ENCODE data around the gene CYSTM1.

Gene CYSTM1

DNA sequence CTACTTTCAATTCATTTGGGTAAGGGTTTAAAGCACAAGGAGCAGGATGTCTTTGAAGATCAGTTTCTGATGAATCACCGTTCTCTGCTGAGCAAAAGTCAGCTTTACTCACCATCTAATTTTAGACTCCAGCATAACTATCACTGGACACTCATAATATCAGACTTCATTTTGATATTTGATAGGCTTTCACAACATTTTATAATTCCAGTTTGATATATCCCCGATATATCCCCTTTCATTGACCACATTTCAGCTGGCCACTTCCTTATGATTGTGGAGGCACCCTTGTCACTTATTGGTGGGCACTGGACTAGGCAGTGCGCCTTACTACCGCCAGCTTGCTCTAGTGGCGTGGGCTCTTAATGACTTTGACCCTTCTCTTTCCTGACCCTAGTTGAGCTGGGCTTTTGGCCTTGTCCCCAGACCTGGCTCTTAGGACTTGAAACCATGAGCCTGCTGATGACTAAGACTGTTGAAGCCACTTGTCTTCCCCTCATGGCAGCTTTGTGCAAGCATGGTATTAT is 46.8 kb downstream of the CYSTM1 start:
- DNase-seq = peak; percentile 62
- in situ Hi-C loops (cut with HindIII; ENCODE audit: low pct_ligation_motif_present, low pct_unique_long_range_greater_than_20kb, low sequenced_read_pairs) = no loop called here

DNA sequence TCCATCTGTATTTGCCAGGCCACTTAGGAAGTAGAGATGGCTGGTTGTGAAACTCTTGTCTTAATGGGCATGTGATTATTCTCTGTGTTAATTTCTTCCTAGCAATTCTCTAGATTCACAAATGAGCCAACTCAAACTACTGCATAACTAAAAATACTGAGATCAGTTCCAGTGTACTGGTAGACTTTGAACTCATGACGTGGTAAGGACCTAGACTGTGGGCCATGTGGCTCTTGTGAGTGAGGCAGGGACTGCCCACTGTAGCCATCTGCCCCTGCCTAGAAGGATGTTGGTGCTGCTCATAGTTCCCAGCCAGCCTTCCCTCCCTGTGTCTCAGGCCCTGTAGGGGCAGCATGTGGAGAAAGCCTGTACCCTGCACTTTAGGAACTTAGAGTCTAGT is 47.4 kb downstream of the CYSTM1 start:
- DNase-seq = no peak
- in situ Hi-C loops (cut with HindIII; ENCODE audit: low pct_ligation_motif_present, low pct_unique_long_range_greater_than_20kb, low sequenced_read_pairs) = no loop called here

DNA sequence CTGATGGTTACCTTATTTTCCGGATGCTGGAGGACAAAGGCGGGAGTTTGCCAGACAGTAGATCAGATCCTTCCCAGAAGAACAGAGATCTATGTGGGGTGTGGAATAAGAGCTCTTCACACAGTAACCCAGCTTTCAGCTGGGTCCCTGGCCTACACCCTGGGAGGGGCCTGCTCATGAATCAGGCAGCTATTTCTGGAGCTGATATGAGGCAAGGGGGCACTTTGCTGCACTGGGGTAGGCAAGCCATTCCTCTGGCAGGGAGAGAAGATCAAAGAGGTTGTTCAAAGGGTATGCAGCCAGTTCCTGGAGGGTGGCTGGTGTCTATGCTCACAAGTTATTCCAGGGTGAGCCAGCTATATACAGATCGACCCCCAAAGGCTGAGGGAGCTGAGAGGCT is 48.6 kb downstream of the CYSTM1 start:
- in situ Hi-C loops (cut with HindIII; ENCODE audit: low pct_ligation_motif_present, low pct_unique_long_range_greater_than_20kb, low sequenced_read_pairs) = no loop called here
- DNase-seq = no peak

DNA sequence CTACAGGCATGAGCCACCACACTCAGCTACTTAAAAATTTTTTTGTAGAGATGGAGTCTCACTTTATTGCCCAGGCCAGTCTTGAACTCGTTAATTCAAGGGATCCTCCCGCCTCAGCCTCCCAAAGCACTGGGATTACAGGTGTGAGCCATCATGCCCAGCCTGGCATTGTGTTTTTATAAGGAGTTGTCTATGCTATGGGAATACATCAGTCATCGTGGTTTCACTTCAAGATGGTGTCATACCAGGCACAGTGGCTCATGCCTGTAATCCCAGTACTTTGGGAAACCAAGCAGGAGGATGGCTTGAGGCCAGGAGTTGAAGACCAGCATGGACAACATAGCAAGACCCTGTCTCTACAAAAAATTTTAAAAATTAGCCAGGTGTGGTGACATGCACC is 49.7 kb downstream of the CYSTM1 start:
- no peak for DNase-seq
- in situ Hi-C loops (cut with HindIII; ENCODE audit: low pct_ligation_motif_present, low pct_unique_long_range_greater_than_20kb, low sequenced_read_pairs) = no loop called here

DNA sequence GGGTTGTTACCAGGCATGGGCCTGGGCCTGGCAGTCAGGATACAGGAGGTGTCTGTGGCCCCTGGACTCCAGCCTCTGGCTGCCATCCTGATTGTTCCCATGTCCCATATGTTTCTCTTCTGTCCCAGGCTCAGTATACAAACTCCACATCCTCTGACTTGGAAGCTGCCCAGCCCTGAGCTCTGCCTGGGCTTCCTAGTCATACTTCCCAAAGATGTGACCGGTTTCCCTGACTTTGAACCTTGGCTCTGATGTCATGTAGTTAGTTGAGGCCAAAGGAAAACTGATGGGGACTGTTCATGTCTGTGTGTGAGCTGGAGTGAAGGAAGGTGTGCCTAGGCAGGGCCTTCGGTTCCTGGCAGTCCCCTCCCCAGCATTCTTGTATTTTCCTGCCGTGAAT is 50.4 kb downstream of the CYSTM1 start:
- in situ Hi-C loops (cut with HindIII; ENCODE audit: low pct_ligation_motif_present, low pct_unique_long_range_greater_than_20kb, low sequenced_read_pairs) = no loop called here
- DNase-seq = no peak

DNA sequence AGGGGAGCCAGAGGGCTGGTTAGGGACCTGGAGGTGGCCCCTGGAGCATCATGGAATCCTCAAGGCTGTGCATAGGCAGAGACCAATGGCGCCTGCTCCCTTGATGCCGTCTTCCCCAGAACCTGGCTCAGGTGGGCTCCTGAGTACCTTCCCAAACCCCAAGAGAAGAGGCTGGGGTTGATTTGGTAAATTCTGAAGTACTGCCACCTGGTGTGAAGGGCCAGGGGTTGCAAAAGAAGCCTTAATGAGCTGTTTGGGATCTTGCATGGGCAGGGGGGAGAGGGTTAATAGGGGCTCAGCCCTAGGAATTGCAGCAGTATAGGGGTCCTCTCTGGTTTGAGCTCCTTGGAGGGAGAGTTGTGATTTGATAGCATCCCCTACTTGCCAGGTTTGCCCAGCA is 52.1 kb downstream of the CYSTM1 start:
- in situ Hi-C loops (cut with HindIII; ENCODE audit: low pct_ligation_motif_present, low pct_unique_long_range_greater_than_20kb, low sequenced_read_pairs) = no loop called here

DNA sequence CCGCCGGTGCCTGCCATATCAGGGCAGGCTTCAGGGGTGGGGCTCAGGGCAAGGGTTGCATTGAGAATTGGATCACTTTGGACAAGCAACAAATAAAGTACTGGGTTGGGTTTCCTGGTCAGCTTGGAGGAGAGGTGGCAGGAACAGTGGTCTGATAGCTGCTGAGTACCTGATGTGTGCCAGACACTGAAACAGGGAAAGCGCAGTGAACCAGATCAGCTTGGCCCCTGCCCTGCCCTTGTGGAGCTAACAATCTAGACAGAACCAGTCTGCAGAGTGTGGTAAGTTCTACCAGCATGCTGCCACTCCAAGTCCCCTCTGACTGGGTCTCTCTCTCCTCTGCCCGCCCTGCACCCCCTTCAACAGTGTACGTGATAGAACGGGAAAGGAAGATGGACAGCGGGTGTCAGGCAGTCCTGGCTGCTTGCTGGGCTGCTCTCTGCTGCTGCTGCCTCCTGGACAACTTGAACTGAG is 53.4 kb downstream of the CYSTM1 start:
- in situ Hi-C loops (cut with HindIII; ENCODE audit: low pct_ligation_motif_present, low pct_unique_long_range_greater_than_20kb, low sequenced_read_pairs) = no loop called here
- no peak for DNase-seq

More for the DNA sequence above, 52.1 kb downstream of the CYSTM1 start:
- no peak for DNase-seq

DNA sequence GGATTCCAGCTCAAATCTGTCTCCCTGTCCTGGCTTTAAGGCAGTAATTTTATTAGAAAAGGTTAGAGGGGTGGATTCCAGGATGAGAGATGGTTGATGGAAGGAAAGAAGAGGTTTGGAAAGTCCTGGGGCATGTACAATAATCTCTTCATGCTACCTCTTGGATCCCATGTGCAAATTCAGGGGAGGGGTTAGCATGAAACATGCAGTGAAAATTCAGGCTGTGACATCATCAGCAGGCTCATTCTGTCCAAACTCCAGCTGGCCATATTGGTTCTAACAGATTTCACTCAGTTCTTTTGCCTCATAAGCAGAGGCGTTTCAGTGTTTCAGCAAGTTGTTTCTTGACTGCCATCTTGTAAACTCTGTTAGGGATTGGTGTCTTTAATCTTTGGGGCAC is 55.4 kb downstream of the CYSTM1 start:
- no peak for DNase-seq
- in situ Hi-C loops (cut with HindIII; ENCODE audit: low pct_ligation_motif_present, low pct_unique_long_range_greater_than_20kb, low sequenced_read_pairs) = no loop called here

DNA sequence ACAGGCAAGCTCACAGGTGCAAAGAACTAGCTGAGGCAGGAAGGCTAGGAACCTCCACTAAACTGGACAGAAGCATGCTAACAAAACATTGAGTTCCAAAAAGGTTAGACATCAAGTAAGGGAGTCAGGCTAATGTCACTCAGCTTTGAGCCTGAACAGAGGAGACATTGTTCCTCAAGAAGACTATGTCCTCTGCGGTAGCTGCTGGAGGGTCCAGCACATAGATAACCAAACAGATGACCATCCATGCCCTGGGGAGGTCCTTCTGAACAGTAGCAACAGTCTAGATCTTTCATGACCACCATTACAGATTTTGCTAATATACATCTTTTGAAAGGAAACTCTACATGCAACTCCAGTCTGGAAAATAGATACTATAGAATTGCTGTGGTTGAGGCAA is 57.7 kb downstream of the CYSTM1 start:
- in situ Hi-C loops (cut with HindIII; ENCODE audit: low pct_ligation_motif_present, low pct_unique_long_range_greater_than_20kb, low sequenced_read_pairs) = no loop called here
- DNase-seq = no peak

DNA sequence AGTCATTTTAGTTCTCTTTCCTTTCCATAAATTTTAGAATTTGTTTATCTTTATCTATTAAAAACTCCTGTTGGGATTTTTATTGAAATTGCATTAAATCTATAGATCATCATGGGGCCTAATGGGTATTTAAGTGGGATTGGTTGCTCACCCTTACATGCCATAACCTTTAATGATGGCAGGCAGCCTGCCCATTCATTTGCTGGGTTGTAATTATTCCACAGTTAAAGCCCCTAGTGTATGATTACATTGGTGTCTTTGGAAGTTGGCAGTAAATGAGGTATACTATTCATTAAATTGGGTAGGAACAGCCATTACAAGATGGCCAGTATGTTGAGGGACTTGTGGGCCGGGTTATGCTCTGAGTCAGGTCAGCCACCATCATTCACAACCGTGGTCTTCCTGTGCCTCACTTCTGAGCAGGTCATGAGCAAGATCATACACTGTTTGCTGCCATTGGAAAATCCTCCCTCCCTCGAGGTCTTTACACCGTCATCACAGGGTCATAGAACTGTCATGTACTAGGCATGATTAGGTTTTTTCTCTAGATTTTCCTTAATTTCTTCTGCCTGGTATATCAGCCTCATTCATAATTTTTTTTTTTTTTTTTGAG is 59.5 kb downstream of the CYSTM1 start:
- no peak for DNase-seq
- in situ Hi-C loops (cut with HindIII; ENCODE audit: low pct_ligation_motif_present, low pct_unique_long_range_greater_than_20kb, low sequenced_read_pairs) = no loop called here

DNA sequence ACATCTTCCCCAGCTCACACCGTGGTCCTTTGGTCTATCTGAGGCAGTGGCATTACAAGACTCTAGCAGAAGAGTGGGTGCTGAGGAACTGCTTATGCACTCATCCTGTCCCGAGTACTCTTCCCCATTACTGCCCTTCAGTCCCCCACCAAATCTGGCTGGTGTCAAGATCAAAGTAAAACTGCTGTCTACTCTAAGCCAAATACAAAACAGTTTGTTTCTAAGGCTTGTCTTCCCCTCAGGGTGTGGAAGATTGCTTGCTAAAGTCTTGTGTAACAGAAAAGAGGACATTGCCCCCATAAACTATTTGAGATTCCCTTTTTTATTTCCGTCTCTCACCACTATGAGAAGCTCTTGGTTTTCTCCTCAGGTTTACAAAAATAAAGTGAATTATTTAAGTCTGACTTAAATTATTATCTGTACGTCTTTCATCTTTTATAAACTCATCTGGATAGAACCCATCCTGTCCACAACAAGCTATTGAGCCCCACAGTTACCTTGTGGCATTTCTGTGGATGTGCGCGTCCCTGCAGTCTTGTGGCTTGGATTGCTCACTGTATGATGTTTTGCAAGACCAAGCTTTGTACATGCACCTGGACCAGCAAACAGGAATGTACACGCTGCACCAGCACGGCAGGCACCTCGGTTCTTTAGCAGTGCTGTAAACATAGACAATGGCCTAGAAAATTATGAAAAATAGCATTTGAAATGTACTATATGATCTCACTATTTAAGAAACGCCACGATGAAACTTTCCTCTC is 61.0 kb downstream of the CYSTM1 start:
- no peak for DNase-seq
- in situ Hi-C loops (cut with HindIII; ENCODE audit: low pct_ligation_motif_present, low pct_unique_long_range_greater_than_20kb, low sequenced_read_pairs) = no loop called here

DNA sequence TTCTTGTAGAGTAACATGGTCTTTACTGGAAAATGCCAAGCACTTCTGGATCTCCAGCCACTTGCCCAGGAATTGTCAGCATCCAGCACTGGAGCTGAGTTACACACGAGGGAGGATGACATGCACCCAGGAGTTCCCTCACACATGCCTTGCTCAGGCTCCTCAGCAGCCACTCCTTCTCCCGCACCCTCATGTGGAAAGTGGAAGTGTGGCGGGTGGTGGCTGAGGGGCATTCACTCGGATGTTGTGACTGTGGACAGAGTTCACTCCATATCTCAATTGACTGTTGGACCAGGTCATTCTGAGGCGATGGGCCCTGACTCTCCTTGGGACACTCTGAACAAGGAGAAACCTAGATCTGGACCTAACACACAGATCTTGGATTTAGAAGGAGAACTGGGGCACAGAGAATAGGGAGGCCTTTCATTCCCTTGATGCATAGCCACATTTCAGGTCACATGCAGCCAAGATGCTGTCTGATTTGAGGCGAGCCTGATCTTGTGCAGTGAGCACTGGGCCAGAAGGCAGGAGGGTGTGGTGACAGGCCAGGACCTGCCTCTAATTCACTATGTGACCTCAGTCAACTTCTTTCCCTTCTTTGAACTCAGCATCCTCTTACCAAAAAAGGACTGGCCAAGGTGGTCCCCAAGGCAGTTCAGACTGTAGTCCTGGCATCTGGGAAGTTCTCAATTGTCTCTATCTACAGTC is 62.1 kb downstream of the CYSTM1 start:
- DNase-seq = no peak
- in situ Hi-C loops (cut with HindIII; ENCODE audit: low pct_ligation_motif_present, low pct_unique_long_range_greater_than_20kb, low sequenced_read_pairs) = no loop called here

DNA sequence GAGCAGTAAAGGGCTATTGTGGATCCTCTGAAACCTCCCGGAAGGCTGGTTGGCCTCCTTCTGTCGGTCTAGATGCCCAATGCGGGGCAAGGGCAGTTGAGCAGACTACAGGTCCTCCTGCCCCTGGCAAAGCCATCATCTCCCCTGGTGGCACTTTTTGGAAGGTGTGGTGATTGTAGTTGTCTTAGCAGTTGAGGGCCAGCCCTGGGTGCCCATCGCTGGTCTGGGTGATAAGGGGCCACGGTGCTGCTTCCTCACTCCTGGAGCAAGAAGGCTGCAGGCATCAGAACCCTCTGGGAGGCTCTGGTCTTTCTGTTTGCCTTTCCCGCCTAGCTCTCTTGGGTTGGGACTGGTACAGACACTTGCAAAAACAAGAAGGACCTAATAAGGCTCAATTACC is 63.8 kb downstream of the CYSTM1 start:
- no peak for DNase-seq
- in situ Hi-C loops (cut with HindIII; ENCODE audit: low pct_ligation_motif_present, low pct_unique_long_range_greater_than_20kb, low sequenced_read_pairs) = no loop called here

DNA sequence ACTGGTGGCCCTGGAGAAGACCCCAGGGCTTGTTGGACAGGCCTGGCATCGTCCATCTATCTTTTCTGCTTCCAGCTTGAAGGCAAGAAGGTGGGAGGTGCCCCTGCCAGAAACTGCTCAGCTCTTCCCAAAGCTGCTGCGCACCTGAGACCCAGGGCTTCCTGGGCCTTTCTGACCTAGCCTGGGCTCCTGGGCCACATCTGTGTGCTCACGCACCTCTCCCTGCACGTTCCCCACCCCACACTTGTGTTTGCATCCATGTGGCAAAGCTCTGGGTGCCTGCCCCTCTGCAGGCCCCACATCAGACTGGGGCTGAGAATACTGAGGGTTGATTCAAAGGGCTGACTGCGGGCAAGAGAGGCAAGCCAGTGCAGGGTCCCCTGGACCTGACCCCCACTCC is 64.5 kb downstream of the CYSTM1 start:
- in situ Hi-C loops (cut with HindIII; ENCODE audit: low pct_ligation_motif_present, low pct_unique_long_range_greater_than_20kb, low sequenced_read_pairs) = no loop called here
- DNase-seq = no peak

DNA sequence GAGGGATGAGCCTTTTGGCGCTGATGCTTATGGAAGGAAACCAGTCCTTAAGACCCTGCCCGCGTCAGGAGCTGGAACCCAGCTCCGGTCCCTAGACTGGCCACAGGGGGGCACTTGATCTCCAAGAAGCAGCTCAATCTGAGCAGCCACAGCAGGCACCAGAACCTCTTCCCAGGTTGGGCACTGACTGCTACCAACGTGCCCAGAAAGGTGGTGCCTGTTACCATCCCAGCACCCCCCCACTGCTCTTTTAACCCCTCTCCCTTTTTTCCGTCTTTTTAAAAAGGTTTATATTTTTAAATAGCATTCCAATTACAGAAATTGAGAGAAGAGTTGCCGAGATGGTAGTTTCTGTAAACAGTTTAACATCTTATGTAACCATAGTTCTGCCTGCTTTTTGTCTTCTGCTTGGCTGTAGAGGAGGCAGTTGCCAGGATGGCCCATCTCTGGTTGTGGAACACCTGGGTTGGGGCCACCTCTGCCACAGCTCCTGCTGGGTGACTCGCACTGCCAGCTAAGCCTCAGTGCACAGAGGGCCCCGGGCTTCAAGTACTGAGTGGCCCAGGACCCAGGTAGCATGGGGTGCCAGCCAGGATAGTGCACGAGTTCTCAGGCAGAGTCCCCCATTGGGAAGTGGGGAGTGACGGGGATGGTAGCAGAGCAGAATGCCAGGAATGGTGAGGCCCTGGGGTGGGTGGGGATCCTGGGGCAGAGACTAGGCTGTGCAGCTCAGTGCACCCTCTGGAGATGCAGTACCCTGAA is 65.1 kb downstream of the CYSTM1 start:
- in situ Hi-C loops (cut with HindIII; ENCODE audit: low pct_ligation_motif_present, low pct_unique_long_range_greater_than_20kb, low sequenced_read_pairs) = no loop called here
- DNase-seq = peak; percentile 65

DNA sequence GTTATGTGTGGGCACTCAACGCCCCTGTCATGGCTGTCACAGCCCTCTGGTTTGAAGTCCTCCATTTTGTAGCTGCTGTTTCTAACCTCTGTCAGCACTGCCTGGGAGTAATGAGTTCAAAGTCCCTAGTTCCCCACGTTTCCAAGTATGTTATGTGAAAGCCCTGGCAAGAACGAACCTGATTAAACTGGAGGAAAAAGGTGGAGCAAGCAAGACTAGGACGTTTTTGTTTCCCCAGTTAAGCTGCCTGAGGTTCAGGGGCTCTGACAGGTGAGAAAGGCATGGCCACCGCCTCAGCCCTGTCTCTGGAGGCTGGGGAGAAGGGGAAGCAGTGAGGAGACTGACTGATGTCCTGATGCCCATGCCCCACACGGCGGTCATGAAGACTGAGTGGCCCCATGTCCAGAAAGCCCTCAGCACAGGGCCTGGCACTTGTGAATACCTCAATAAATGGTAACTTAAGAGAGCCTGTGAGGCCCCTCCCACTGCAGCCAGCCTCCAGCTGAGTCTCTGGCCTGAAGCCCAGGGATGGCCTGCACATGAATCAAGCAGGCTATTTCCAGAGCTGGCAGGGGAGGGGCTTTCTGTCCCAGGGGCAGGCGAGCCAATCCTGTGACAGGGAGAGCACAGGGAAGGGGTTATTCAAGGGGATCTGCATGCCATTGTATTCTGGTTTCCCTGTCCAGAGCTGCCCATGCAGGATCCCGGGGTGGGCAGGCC is 66.2 kb downstream of the CYSTM1 start:
- DNase-seq = peak; percentile 91
- in situ Hi-C loops (cut with HindIII; ENCODE audit: low pct_ligation_motif_present, low pct_unique_long_range_greater_than_20kb, low sequenced_read_pairs) = no loop called here

DNA sequence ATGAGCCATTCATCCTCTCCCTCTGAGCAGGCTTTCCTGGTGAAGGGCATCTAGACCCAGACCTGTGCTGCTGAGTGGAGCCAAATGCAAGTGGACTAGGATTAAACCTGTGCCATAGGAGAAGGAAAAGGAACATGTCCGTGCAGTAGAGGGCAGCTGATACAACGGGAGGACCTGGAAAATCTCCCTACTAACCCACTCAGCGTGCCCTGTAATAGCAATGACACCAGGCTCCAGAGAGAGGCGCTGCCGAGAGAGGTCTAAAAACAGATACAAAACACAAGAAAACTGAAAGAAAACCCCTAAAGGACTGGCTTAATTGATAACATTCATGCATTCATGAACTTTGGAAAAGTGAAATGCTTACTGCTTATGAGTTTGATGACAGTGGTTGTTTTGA is 67.1 kb downstream of the CYSTM1 start:
- peak; percentile 13 for DNase-seq
- in situ Hi-C loops (cut with HindIII; ENCODE audit: low pct_ligation_motif_present, low pct_unique_long_range_greater_than_20kb, low sequenced_read_pairs) = no loop called here

DNA sequence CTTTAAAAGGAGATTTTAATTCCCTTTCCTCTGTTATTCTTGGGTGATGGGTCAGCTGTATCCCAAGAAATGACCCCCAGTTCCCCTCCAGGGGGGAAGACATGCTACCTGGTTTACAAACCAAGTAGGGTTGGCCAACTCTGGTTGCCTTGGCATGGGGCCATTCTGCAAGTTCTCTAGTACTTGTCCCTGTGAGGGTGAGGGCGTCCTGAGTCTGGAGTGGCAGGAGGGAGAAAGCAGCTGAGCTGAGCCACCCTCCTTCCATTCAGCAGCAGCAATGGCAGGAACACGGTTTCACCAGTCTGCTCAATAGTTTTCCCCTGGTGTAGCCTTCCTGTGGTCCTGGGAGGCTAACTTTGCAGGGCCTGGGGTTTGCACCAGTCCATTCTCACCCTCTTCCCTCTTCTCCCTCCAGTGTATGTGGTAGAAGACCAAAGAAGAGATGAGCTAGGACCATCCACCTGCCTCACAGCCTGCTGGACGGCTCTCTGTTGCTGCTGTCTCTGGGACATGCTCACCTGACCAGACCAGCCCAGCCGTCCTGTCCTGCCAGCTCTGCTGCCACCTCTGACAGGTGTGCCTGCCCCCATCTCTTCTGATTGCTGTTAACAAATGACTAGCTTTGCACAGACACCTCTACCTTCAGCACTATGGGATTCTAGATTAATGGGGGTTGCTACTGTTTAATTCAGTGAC is 68.0 kb downstream of the CYSTM1 start:
- DNase-seq = no peak
- in situ Hi-C loops (cut with HindIII; ENCODE audit: low pct_ligation_motif_present, low pct_unique_long_range_greater_than_20kb, low sequenced_read_pairs) = no loop called here
